ENCODE results near the gene KREMEN1.
"Not testable (repeated sequence)": the region's sequence is repeated elsewhere in the genome, so short reads cannot be mapped to it uniquely, and the experiment has no call there.

DNA sequence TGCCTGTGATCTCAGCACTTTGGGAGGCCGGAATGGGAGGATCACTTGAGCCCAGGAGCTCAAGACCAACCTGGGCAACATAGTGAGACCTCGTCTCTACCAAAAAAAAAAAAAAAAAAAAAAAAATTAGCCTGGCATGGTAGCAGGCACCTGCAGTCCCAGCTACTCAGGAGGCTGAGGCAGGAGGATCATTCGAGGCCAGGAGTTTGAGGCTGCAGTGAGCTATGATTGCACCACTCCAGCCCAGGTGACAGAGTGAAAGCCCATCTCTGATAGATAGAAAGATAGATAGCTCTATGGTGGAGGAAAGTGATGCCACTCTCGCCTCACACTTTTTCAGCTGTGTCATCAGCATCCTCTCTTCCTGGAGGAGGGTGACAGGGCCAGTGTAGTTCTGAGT lies 33.2 kb upstream of the KREMEN1 start:
- TF ChIP-seq, protein P1, sequence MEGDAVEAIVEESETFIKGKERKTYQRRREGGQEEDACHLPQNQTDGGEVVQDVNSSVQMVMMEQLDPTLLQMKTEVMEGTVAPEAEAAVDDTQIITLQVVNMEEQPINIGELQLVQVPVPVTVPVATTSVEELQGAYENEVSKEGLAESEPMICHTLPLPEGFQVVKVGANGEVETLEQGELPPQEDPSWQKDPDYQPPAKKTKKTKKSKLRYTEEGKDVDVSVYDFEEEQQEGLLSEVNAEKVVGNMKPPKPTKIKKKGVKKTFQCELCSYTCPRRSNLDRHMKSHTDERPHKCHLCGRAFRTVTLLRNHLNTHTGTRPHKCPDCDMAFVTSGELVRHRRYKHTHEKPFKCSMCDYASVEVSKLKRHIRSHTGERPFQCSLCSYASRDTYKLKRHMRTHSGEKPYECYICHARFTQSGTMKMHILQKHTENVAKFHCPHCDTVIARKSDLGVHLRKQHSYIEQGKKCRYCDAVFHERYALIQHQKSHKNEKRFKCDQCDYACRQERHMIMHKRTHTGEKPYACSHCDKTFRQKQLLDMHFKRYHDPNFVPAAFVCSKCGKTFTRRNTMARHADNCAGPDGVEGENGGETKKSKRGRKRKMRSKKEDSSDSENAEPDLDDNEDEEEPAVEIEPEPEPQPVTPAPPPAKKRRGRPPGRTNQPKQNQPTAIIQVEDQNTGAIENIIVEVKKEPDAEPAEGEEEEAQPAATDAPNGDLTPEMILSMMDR (IDR thresholded peaks at IDR 0.05) = not testable (repeated sequence)
- not testable (repeated sequence) for TF ChIP-seq POLR2AphosphoS5 (IDR thresholded peaks at IDR 0.05)

Data from upper lobe of left lung (tissue), 4 donors.